ENCODE results near the gene PLCZ1. TPM values are rescaled to one million over a fixed set of nuclear protein-coding genes. Genes with fewer than 3 reads are reported as not detected.

Gene PLCZ1
- total RNA-seq, 1 donor from 2014 or later, result not detected

DNA sequence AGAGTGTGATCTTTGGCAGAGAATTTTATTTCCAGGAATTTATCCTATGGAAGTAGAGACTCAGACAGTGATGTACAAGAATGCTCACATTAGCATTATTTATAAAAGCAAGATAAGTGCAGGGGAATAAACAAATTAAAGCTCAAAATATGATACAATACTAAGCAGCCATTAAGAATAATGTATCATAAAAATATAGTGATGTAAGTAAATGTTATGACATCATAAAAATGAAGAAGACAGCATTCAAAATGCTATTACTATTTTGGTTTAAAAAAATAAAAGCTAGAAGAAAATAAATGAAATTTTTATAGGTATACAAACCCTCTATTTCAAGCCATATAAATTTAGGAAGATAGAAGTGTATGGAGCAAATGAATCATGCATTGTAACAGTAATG is 17.1 kb downstream of the PLCZ1 start:
- no peaks in the 10 kb centered on the region for H3K36me3 ChIP-seq (ENCODE audit: insufficient read depth, low read length)
- H3K36me3 Mint-ChIP-seq (ENCODE audit: low read depth, unreplicated experiment), result no peaks in the 10 kb centered on the region
- no peaks in the 10 kb centered on the region for H4K20me1 ChIP-seq (ENCODE audit: insufficient read depth, low read length)
- no peak overlapping the region for H2AFZ ChIP-seq (ENCODE audit: low read depth, low read length)
- H3K4me1 ChIP-seq (ENCODE audit: insufficient read depth, low read length), result no peaks in the 10 kb centered on the region
- TF ChIP-seq, protein P1, sequence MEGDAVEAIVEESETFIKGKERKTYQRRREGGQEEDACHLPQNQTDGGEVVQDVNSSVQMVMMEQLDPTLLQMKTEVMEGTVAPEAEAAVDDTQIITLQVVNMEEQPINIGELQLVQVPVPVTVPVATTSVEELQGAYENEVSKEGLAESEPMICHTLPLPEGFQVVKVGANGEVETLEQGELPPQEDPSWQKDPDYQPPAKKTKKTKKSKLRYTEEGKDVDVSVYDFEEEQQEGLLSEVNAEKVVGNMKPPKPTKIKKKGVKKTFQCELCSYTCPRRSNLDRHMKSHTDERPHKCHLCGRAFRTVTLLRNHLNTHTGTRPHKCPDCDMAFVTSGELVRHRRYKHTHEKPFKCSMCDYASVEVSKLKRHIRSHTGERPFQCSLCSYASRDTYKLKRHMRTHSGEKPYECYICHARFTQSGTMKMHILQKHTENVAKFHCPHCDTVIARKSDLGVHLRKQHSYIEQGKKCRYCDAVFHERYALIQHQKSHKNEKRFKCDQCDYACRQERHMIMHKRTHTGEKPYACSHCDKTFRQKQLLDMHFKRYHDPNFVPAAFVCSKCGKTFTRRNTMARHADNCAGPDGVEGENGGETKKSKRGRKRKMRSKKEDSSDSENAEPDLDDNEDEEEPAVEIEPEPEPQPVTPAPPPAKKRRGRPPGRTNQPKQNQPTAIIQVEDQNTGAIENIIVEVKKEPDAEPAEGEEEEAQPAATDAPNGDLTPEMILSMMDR (IDR thresholded peaks at IDR 0.05; ENCODE audit: insufficient read depth, low read depth, low read length), result no peak
- TF ChIP-seq EZH2 (IDR thresholded peaks at IDR 0.05; ENCODE audit: insufficient read depth, low read length), result no peak
- H3K4me1 Mint-ChIP-seq (ENCODE audit: low read depth, unreplicated experiment), result peaks cover 11% of the 10 kb centered on the region
- no peaks in the 10 kb centered on the region for H3K27me3 ChIP-seq (ENCODE audit: insufficient read depth, low read length)
- no peak overlapping the region for H3K27ac ChIP-seq (ENCODE audit: low read depth, low read length)
- FAIRE-seq, result no peak
- no peaks in the 10 kb centered on the region for H3K27me3 Mint-ChIP-seq (ENCODE audit: low read depth, unreplicated experiment)
- no peak overlapping the region for H3K27ac Mint-ChIP-seq (ENCODE audit: unreplicated experiment)
- H3K4me3 ChIP-seq (ENCODE audit: insufficient read depth, low read depth, low read length), result no peak overlapping the region
- no peak overlapping the region for H3K4me2 ChIP-seq (ENCODE audit: low read length)
- no peak overlapping the region for H3K9ac ChIP-seq (ENCODE audit: low read length)
- no peak for DNase-seq (ENCODE audit: low read depth)
- H3K4me3 Mint-ChIP-seq (ENCODE audit: unreplicated experiment), result no peak overlapping the region
- no peaks in the 10 kb centered on the region for H3K79me2 ChIP-seq (ENCODE audit: insufficient read depth, low read length)
- H3K9me3 Mint-ChIP-seq (ENCODE audit: unreplicated experiment), result peaks cover under 1% of the 10 kb centered on the region
- no peaks in the 10 kb centered on the region for H3K9me3 ChIP-seq (ENCODE audit: insufficient read depth, low read depth, low read length)

DNA sequence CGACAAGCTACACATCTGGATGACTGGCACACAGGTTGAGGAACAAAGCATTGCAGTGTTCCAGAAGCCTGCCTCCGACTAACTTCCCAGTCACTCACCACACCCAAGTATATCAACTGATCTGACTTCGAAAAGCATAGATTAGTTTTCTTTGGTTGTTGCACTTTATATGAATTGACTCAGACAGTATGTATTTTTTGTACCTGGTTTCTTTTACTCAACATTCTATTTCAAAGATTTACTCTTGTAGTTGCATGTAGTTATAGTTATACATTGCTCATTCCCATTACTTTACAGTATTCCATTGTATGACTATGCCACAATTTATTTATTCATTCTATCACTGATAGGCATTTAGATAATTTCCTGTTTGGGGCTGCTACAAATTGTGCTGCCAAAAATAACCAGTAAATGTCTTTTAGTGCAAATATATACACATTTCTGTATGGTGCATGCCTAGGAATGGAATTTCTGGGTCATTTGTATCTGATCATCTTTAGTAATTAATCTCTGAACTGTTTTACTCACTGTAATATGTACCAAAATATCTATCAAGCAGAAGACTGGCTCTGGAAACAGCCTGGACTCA is 17.8 kb downstream of the PLCZ1 start:
- no peak for FAIRE-seq
- no peak overlapping the region for H3K4me2 ChIP-seq (ENCODE audit: low read length)
- Mint-ChIP-seq H3K4me3 (ENCODE audit: unreplicated experiment) (no peak overlapping the region), H3K36me3 (ENCODE audit: low read depth, unreplicated experiment) (no peaks in the 10 kb centered on the region), H3K27me3 (ENCODE audit: low read depth, unreplicated experiment) (no peaks in the 10 kb centered on the region), H3K27ac (ENCODE audit: unreplicated experiment) (no peak overlapping the region), H3K4me1 (ENCODE audit: low read depth, unreplicated experiment) (peaks cover 11% of the 10 kb centered on the region), H3K9me3 (ENCODE audit: unreplicated experiment) (peaks cover 3% of the 10 kb centered on the region)
- H3K79me2 ChIP-seq (ENCODE audit: insufficient read depth, low read length), result no peaks in the 10 kb centered on the region
- no peak overlapping the region for H3K4me3 ChIP-seq (ENCODE audit: insufficient read depth, low read depth, low read length)
- H3K36me3 ChIP-seq (ENCODE audit: insufficient read depth, low read length), result no peaks in the 10 kb centered on the region
- no peak for TF ChIP-seq EZH2 (IDR thresholded peaks at IDR 0.05; ENCODE audit: insufficient read depth, low read length)
- TF ChIP-seq, protein P1 (IDR thresholded peaks at IDR 0.05; ENCODE audit: insufficient read depth, low read depth, low read length), result no peak
- no peaks in the 10 kb centered on the region for H3K9me3 ChIP-seq (ENCODE audit: insufficient read depth, low read depth, low read length)
- no peak overlapping the region for H2AFZ ChIP-seq (ENCODE audit: low read depth, low read length)
- no peak overlapping the region for H3K9ac ChIP-seq (ENCODE audit: low read length)
- no peaks in the 10 kb centered on the region for H3K27me3 ChIP-seq (ENCODE audit: insufficient read depth, low read length)
- peak; percentile 27 for DNase-seq (ENCODE audit: low read depth)
- H4K20me1 ChIP-seq (ENCODE audit: insufficient read depth, low read length), result no peaks in the 10 kb centered on the region
- no peak overlapping the region for H3K27ac ChIP-seq (ENCODE audit: low read depth, low read length)
- H3K4me1 ChIP-seq (ENCODE audit: insufficient read depth, low read length), result no peaks in the 10 kb centered on the region

DNA sequence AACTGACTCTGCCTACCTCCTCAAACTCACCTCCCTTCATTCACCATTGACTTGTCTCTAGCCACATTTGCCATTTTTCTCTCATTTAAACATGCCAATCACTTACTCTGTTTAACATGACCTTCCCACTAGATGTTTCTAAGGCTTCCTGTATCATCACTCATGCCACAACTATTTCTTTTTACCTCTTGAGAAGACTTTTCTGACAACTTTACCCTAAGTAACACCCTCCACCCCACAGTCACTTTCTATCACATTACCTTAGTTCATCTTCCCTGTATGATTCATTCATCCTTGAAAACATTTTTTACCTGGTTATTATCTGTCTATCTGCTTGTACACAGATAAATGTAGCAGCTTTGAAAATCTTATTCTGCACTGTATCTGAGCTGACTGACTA is 19.4 kb downstream of the PLCZ1 start:
- Histone ChIP-seq H3K27me3 (ENCODE audit: insufficient read depth, low read length) (no peaks in the 10 kb centered on the region), H2AFZ (ENCODE audit: low read depth, low read length) (no peak overlapping the region), H4K20me1 (ENCODE audit: insufficient read depth, low read length) (no peaks in the 10 kb centered on the region), H3K9me3 (ENCODE audit: insufficient read depth, low read depth, low read length) (no peaks in the 10 kb centered on the region), H3K4me3 (ENCODE audit: insufficient read depth, low read depth, low read length) (no peak overlapping the region), H3K4me2 (ENCODE audit: low read length) (no peak overlapping the region), H3K36me3 (ENCODE audit: insufficient read depth, low read length) (no peaks in the 10 kb centered on the region), H3K4me1 (ENCODE audit: insufficient read depth, low read length) (no peaks in the 10 kb centered on the region), H3K27ac (ENCODE audit: low read depth, low read length) (no peak overlapping the region), H3K79me2 (ENCODE audit: insufficient read depth, low read length) (no peaks in the 10 kb centered on the region), H3K9ac (ENCODE audit: low read length) (no peak overlapping the region)
- Mint-ChIP-seq H3K27ac (ENCODE audit: unreplicated experiment) (no peak overlapping the region), H3K9me3 (ENCODE audit: unreplicated experiment) (peaks cover 3% of the 10 kb centered on the region), H3K27me3 (ENCODE audit: low read depth, unreplicated experiment) (no peaks in the 10 kb centered on the region), H3K4me1 (ENCODE audit: low read depth, unreplicated experiment) (peaks cover 7% of the 10 kb centered on the region), H3K4me3 (ENCODE audit: unreplicated experiment) (no peak overlapping the region), H3K36me3 (ENCODE audit: low read depth, unreplicated experiment) (no peaks in the 10 kb centered on the region)
- DNase-seq (ENCODE audit: low read depth), result no peak
- TF ChIP-seq EZH2 (IDR thresholded peaks at IDR 0.05; ENCODE audit: insufficient read depth, low read length), result no peak
- TF ChIP-seq, protein P1 (IDR thresholded peaks at IDR 0.05; ENCODE audit: insufficient read depth, low read depth, low read length), result no peak
- FAIRE-seq, result no peak
